HG03520 (cell line): ENCODE measurements around the gene NEB.

Source experiments
- ATAC-seq: cut with Tn5 transposase; IDR thresholded peaks from one replicate; pipeline ENCODE4 v1.9.1; 2021; ENCODE audit warnings: mild to moderate bottlenecking, moderate library complexity; ENCODE audit not compliant: unreplicated experiment

NEB gene, protein sequence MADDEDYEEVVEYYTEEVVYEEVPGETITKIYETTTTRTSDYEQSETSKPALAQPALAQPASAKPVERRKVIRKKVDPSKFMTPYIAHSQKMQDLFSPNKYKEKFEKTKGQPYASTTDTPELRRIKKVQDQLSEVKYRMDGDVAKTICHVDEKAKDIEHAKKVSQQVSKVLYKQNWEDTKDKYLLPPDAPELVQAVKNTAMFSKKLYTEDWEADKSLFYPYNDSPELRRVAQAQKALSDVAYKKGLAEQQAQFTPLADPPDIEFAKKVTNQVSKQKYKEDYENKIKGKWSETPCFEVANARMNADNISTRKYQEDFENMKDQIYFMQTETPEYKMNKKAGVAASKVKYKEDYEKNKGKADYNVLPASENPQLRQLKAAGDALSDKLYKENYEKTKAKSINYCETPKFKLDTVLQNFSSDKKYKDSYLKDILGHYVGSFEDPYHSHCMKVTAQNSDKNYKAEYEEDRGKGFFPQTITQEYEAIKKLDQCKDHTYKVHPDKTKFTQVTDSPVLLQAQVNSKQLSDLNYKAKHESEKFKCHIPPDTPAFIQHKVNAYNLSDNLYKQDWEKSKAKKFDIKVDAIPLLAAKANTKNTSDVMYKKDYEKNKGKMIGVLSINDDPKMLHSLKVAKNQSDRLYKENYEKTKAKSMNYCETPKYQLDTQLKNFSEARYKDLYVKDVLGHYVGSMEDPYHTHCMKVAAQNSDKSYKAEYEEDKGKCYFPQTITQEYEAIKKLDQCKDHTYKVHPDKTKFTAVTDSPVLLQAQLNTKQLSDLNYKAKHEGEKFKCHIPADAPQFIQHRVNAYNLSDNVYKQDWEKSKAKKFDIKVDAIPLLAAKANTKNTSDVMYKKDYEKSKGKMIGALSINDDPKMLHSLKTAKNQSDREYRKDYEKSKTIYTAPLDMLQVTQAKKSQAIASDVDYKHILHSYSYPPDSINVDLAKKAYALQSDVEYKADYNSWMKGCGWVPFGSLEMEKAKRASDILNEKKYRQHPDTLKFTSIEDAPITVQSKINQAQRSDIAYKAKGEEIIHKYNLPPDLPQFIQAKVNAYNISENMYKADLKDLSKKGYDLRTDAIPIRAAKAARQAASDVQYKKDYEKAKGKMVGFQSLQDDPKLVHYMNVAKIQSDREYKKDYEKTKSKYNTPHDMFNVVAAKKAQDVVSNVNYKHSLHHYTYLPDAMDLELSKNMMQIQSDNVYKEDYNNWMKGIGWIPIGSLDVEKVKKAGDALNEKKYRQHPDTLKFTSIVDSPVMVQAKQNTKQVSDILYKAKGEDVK (N-terminal part only)

DNA sequence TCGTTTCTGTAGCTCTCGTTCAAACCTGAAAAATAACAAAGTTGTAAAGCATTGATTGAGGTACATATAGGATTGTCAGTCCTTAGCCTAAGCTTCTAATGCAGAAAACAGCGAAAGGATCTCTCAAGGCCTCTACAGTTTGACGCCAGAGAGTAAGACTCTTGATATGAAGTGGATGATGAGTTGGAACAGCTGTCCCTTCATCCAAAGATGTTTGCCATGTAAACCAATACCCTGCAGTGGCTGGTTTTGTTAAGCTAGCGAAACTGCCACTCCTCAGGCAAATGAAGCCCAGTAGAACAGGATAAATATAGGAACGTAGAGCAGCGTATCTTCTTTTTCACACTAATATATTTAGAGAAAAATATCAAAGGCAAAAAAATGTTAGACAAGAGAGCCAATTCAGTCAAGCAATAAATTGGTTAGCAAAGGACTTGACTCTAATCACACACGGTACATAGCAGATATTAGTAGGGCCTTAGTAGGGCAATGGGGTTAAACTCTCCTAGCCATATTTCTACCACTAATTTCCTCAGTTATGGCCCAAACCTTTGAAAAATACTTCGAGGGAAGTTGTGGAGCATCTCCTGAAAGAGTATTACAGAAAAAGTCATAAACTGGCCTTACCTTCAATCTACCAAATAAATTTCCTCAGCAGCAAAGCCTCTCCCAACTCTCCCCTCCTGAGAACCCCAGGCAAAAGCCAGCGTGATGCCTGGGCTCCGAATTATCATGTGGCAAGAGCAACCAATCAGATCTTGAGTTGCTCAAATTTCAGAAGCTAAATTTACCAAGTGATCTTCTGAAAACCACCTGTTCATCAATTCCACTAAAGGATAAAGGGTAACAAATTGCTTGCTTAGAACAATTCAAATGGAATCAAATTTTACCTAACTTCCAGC, at the start of gene NEB:
NEB (minus strand) TSS at position 706 of the 902 bp plus-strand sequence. CDS start 1,320 bp downstream, outside the sequence.
- no peak for ATAC-seq

DNA sequence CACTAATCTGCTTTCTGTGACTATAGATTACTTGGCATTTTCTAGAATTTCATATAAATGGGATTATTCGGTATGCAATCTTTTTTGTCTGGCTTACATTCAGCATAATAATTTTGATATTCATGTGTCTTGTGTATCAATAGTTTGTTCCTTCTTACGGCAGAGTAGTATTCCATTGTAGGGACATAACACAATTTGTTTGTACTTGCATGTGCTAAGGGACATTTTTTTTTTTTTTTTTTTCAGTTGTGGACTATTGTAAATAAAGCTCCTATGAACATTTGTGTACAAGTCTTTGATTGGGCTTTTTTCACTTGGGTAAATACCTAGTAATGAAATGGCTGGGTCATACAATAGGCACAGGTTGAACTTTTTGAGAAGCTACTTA, 48.9 kb upstream of the NEB start:
- no peak for ATAC-seq

DNA sequence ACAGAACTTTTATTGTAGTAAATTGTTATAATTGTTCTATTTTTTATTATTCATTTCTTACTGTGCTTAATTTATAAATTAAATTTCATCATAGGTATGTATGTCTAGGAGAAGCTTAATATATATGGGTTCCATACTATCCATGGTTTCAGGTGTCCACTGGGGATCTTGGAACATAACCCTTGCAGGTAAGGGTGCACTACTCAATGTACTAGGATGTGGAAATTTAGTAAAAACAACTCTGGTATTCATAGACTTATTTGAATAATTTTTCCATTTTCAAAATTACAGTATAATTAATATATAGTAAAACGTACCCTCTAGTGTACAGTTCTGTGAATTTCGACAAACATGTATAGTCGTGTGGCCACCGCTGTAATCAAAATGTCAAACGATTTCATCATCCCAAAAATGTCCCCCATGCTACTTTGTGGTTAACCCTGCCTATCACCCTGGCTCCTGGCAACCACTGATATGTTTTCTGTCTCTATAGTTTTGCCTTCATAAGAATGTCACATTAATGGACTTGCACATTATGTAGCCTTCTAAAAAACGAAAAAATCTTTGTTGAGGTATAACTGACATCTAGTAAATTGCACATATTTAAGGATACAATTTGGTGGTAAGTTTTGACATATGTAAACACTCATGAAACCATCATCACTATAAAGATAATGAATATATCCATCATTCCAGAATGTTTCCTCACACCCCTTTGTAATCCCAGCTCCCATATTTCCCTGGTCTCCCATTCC, 48.3 kb upstream of the NEB start:
- ATAC-seq = no peak

DNA sequence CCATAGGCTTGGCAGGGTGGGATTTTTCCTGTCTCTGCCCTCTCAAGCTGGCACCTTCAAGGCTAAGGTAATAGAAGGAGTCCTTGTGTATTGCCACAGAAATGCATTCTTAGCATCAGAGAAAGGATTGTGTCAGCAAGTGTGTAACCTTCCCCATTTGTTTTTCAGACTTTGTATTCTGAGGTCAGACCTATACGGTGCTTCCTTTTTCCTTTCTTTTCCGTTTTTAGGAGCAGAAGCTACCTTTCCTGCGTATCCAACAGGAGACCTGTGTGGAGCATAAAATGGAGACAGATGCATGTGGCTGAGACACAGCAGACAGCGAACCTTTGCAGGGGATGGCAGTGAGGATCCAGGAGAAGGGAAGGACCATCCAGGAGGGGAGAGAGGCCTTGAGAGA, 47.4 kb upstream of the NEB start:
- no peak for ATAC-seq

DNA sequence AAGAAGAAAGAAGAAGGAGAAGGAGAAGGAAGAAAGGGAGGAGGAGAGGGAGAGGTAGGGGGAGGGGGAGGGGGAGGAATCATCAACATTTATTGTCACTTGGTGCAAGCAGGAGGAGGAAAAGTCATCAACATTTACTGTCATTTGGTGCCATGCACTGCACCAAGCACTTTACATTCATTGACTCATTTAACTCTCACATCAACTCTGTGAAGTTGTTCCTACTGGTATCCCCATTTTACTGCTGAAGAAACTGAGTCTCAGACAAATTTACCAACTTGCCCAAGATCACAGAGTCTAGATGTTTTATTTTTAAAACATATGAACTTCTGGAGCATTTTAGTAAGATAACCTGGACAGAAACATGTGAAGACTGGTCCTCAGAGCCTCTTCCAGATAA, 46.7 kb upstream of the NEB start:
- no peak for ATAC-seq

DNA sequence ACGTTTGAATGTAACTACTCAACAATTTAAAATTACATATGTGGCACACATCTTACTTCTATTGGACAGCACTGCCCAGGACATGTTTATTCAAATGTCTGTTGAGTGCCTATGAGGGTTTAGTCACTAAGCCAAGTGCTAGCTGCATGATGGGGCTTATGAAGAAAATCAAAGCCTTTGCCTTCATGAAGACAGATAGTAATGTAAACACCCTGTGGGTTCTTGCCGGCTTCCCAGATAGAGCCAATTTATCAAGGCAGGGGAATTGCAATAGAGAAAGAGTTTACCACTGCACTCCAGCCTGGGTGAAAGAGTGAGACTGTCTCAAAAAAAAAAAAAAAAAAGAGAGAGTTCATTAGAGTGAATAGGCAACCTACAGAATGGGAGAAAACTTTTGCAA, 43.7 kb upstream of the NEB start:
- ATAC-seq = no peak

DNA sequence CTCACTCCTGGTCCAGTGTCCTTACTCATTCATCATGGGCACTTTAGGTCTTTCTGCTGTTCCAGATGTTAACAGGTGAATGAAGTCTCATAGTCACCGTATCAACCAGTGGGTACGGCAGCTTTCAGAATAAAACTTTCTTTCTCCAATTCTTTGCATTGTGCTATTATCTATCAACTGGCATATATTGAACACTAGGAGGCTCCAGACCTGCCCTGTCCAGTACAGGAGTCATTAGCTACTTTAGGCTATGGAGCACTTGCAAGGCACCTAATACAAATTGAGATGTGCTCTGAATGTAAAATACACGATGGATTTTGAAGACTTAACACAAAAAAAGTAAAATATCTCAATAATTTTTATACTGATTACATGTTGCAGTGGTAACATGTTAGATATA, 43.2 kb upstream of the NEB start:
- no peak for ATAC-seq

DNA sequence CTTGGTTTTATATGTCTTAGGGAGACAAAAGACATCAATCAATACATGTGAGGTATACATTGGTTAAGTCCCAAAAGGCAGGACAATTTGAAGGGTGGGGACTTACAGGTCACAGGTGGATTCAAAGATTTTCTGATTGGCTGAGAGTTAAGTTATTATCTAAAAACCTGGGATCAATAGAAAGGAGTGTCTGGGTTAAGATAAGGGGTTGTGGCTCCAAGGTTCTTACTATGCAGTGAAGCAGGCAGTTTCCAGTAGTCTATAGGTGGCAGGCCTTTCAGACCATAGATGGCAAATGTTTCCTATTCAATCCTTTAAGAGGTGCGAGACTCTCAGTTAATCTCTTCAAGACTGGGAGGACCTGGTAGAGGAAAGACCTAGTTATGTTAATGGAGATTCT, 42.1 kb upstream of the NEB start:
- ATAC-seq = no peak

DNA sequence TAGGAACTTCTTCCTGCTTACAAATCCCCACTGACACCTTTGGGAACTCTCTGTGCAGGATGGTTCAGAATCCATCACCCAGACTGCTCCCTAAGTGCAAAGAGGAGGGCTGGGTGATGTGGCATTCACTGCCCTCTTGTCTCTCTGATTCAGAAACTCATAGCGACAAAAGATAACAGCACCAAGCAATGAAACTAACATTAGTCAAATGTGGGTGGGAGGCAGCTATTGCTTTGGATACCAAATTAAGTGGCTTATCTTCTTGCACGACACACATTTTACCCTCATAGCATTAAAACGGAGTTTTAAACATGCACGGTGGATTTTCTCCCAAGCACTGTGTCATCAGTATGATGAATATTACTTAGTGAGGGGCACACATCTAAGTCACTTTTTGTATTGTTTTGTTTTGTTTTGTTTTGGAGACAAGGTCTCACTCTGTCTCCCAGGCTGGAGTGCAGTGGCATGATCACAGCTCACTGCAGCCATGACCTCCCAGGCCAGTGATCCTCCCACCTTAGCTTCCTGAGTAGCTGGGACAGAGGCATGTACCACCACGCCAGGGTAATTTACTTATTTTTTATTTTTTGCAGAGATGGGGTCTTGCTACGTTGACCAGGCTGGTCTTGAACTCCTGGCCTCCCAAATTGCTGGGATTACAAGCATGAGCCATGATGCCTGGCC, 40.9 kb upstream of the NEB start:
- ATAC-seq = no peak

DNA sequence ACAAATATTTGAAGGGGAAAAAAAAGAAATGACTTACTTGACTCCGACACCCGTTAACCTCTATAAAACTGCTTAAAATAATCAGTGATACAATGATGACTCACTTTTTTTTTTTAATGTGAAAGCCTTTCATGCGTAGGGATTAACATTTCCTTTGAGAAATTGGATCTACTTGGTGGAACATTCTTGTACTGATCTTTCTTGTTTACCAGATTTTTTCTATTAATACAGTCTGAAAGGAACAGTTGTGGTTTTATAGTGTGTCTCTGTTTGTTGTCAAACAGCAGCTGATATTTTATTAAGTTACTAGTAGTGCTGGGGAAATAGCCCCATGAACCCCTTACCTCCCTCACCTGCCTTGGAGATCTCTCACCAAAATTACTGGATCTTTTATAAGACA, 40.2 kb upstream of the NEB start:
- no peak for ATAC-seq

DNA sequence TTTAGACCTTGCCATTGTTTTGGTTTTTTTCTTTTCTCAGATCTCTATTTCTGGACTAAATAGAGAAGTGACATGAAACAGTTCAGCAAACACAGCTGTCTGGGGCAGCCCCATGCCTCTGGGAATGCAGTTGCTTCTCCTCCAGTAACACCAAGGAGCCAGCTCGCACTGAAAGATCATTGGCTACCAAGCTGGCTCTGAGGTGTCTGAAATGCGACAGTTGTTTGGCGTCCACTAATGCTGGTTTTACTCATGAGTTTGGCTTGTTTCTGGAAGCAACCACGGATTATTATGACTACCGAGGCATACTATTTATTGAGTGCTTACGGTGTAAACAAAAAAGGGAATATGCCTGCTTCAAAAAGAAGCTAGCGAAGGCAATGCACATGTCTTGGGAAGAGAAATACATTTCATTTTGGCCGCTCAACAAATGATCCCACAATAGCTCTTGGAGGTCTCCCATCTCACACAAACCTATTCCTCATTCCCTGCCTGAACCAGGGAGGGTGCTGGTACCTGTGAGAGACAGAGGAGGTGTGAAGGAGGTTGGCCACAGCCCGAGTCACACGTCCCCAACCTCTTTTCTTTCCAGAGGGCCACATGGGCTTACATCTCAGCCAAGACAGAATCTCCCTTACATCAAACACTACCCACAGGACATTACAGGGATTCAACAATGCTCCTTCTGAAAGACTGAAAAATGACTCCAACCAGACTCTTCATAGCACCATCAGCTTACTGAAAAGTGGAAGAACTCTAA, 37.5 kb upstream of the NEB start:
- ATAC-seq = peak; percentile 92

DNA sequence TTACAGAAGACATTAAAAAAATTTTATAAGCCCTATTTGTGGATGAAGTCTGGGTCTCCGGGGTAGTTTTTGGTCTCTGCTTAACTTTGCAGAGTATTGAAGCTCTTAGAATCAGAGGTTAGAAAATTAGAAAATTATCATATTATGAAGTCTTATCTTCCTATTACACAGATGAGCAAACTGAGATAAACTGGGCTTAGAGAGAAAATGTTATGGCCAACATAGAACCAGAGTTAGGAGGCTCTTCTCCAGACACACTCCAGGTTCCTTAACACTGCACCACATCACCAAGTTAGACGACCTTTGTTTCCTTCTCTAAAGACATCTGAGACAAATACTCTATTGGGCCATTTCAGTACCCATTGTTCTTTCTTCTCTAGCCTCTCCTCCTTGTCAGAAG, 36.7 kb upstream of the NEB start:
- ATAC-seq = no peak

DNA sequence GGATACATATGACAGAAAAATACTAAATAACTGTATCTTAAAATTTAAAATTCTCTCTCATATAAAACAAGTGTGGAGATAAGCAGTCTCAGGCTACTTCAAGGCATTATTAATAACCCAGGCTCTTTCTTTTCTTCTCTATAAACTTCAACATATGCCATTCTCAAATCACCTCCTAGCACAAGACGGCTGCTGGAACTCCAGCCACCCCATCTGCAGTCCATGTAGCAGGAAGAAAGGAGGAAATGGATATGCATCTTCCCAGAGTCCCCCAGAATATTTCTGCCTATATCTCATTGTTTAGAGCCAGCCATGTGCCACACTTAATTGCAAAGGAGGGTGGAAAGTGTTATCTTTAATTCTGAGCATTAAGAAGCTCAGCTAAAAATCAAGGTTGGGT, 35.3 kb upstream of the NEB start:
- no peak for ATAC-seq

DNA sequence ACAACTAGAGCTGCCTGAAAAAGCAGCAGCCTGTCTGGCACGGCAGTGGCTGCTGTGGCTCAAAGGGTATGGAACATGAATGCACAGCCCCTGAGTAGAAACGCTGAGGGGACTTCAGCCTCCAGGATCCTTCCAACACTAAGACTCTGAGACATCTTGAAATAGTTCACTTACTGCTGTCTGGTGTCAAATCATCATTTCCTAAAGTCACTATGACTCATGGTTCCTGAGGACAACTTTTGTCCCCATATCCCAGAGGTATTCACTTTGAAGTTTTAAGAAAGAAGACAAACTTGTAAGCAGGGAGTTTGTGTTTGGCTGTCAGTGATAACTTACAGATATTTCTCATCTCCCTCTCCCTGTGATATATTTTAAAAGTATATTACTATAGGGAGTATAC, 33.3 kb upstream of the NEB start:
- no peak for ATAC-seq

DNA sequence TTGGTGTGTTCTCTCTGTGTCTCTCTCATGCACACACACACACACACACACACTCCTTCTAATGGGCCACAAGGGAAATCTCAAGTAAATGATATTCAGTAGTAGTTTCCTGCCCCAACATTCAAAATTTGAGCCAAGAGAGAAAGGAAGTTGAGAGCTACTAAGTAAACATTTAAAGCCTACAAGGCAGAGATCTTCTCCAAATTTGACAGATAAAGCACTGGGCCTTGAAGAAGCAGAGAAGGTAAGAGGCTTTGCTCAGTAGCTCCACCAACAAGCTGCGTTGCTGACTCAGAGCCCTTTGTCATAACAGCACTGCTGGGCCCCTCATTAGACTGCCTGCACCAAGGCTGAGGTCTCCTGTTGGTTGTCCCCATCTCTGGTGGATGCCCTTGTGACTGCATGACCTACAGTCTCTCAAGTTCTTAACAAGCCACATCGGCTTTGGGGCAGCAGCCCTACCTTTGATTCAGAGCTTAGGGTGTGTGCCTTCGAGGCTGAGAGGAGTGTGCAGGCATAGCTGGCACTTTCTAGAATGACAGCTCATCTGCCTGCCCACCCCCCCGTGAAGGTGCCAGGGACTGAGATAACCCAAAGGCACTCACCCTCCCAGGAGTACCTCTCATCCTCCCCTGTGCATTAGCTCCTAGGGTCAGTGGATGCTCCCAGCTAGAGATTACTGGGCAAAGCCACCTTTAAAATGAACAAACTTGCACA, 32.3 kb upstream of the NEB start:
- ATAC-seq = peak; percentile 43

DNA sequence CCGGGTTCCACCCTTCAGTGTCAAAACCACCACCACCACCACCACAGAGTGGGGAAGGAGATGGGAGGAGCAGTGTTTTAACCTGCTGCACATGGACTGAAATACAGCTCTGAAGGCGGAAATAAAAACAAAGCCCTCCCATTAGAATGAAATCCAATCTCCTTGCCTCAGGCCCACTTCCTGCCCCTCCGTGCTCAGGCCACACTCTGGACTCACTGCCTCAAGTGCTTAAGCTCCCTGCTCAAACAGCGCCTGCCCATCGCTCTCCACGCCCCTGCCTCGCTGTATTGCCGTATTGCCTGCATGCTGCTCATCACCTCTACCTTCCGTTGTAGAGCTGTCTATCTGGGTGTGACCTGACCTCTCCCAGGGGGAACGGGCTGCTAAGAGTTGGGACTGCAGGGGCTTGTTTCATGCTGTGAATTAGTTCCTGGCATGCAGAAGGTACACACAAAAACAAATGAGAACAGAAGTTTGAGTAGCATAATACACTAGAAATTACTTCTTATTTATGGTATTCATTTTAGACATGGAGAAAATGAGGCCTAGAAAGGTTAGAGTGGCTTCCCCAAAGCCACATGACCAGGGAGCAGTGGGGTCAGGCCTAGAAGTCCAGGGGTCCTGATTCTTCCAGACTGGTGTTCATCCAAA, 31.6 kb upstream of the NEB start:
- ATAC-seq = no peak

DNA sequence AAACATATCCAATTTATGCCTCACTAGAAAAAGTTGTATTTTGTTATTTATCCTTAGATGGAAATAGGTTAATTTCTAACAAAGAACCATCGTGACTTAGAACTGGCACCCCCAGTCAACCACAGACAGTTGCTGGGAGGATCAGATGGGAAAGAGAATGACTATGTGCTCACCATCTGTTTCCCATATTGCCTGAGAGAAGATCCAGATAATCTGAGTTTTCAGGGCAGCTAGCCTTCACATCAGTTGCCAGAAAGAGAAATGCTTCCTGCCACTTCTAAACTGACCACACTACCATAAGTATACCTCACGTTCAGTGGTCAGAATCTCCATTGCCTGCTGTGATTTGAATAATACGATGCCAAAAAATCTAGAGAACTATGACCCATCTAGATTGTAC, 28.4 kb upstream of the NEB start:
- no peak for ATAC-seq
